Retinal pigment epithelial cell (primary cell): ENCODE measurements around the gene CLCN4.

Source experiments
- DNase-seq: peaks from one replicate; pipeline ENCODE4 v3.0.0-alpha.2; 2010; ENCODE audit warnings: low read depth
- H3K4me3 ChIP-seq: 2 replicates; pipeline ENCODE4 v1.5.1; 2011; ENCODE audit warnings: mild to moderate bottlenecking, low read length, control low read depth, moderate library complexity
- TF ChIP-seq, protein P1 (sequence below): conservative IDR thresholded peaks from 2 replicates; pipeline ENCODE4 v1.5.1; 2011; ENCODE audit warnings: low read depth, low read length, control low read depth, inconsistent platforms

The CLCN4 gene

DNA sequence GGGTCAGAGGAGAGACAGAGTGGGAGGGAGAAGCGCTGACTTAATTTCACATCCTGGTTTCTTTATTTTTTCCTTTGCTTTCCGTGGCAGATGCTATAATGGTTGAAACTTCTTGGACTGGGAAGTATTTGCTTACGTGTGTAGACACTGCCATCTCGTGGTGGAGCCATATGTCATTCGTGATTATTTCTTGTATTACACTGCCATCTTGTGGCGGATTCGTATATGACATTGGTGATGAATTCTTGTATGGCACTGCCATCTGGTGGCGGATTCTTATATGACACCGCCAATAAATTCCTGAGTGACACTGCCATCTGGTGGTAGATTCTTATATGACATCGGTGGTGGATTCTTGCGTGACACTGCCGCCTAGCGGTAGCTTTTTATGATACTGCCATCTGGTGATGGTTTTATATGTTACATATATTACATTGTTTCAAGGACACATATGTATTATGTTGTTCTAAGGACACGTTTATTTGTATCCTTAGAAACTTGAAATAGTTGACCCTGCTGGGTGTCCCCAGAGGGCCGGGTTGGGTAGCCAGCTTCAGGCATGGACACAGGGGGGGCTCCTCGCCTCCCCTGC, 37.3 kb upstream of the CLCN4 start:
- peak; percentile 71 for DNase-seq
- TF ChIP-seq, protein P1, sequence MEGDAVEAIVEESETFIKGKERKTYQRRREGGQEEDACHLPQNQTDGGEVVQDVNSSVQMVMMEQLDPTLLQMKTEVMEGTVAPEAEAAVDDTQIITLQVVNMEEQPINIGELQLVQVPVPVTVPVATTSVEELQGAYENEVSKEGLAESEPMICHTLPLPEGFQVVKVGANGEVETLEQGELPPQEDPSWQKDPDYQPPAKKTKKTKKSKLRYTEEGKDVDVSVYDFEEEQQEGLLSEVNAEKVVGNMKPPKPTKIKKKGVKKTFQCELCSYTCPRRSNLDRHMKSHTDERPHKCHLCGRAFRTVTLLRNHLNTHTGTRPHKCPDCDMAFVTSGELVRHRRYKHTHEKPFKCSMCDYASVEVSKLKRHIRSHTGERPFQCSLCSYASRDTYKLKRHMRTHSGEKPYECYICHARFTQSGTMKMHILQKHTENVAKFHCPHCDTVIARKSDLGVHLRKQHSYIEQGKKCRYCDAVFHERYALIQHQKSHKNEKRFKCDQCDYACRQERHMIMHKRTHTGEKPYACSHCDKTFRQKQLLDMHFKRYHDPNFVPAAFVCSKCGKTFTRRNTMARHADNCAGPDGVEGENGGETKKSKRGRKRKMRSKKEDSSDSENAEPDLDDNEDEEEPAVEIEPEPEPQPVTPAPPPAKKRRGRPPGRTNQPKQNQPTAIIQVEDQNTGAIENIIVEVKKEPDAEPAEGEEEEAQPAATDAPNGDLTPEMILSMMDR, result peak; percentile 99
- no peak overlapping the region for H3K4me3 ChIP-seq

DNA sequence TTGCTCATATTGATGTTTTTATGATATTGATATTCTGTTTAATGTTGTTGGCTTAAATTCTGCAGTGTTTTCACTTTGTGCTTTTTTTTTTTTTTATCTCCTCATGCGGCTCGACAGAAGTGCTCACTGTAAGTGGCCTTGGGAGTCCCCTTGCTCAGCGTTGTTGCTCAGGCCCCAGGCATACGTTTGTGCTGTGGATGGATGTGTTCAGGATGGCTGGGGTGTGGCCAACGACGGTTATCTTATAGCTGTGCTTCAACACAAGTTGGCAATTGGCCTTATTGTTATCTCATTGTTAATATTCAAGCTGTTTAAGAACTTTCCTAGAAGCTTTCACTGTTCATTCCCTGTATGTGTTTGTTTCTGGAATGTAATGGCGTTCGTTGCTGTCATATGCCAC, 36.4 kb upstream of the CLCN4 start:
- DNase-seq, result no peak
- TF ChIP-seq, protein P1, result no peak
- no peak overlapping the region for H3K4me3 ChIP-seq

GRCh38 chrX:10120828-10121227, 35.9 kb upstream of the CLCN4 start:
- H3K4me3 ChIP-seq, result no peak overlapping the region
- no peak for DNase-seq
- TF ChIP-seq, protein P1, result no peak

GRCh38 chrX:10121787-10122186, 35.0 kb upstream of the CLCN4 start:
- H3K4me3 ChIP-seq, result no peak overlapping the region
- DNase-seq, result no peak
- TF ChIP-seq, protein P1, result no peak

DNA sequence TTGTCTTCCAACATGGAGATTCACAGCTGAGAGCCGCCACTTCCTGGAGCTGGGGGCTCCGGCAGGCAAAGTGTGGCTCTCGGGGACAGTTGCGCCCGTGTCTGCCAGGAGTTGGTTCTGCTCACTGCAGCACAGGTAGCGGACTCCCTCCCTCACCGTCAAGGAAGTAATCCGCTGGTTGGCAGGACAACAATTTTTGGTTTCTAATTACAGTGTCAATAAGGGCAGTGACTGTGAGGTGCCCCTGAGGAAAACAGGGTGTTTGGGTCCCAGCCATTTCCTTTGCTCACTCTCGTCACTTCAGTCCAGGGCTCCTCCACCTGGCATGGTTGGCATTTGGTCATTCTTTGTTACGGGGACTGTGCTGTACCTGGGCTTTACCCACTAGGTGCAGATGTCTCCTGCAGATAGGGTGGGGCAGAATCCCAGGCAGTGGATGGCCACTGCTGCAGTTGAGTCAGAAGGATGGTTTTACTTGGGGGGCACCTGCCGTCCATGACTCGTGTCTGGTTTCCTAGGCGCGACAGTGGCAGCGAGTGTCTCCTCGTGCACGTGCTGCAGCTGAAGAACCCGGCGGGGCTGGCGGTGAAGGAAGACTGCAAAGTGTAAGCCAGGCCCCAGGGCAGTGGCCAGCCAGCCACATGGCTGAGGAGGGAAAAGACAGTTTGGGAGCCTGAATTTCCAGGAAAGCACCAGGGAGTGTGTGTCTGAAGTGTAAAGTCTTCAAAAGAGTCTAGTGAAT, 32.1 kb upstream of the CLCN4 start:
- DNase-seq, result no peak
- TF ChIP-seq, protein P1, result no peak
- no peak overlapping the region for H3K4me3 ChIP-seq

- no peak overlapping the region for H3K4me3 ChIP-seq
- TF ChIP-seq, protein P1, result no peak
- DNase-seq, result no peak
These were observed 31.5 kb upstream of the CLCN4 start for GRCh38 chrX:10125248-10125615.

- no peak for DNase-seq
- no peak overlapping the region for H3K4me3 ChIP-seq
- TF ChIP-seq, protein P1, result no peak
These were observed 30.7 kb upstream of the CLCN4 start for GRCh38 chrX:10126044-10126443.
